ENCODE data around the gene WDPCP.
"Not testable (repeated sequence)": the region's sequence is repeated elsewhere in the genome, so short reads cannot be mapped to it uniquely, and the experiment has no call there.

WDPCP gene

GRCh38 chr2:63287956-63288355, 300.3 kb downstream of the WDPCP start:
- no peak for DNase-seq (ENCODE audit: low read depth, low spot score)
- TF ChIP-seq CTCF (IDR thresholded peaks at IDR 0.05; ENCODE audit: insufficient read depth, low read length, missing control alignments) = no peak
- ChIA-PET CTCF (no interaction called here), POLR2A (no interaction called here)
- no peak overlapping the region for H3K4me3 ChIP-seq (ENCODE audit: low read depth, low read length)

- H3K4me3 ChIP-seq (ENCODE audit: low read depth, low read length); CTCF ChIA-PET; POLR2A ChIA-PET; DNase-seq (ENCODE audit: low read depth, low spot score): not testable (repeated sequence)
Observed at GRCh38 chr2:63286520-63286919, 301.8 kb downstream of the WDPCP start.

GRCh38 chr2:63283273-63283672, 305.0 kb downstream of the WDPCP start:
- ChIA-PET POLR2A (no interaction called here), CTCF (no interaction called here)
- TF ChIP-seq CTCF (IDR thresholded peaks at IDR 0.05; ENCODE audit: insufficient read depth, low read length, missing control alignments) = no peak
- no peak for DNase-seq (ENCODE audit: low read depth, low spot score)
- no peak overlapping the region for H3K4me3 ChIP-seq (ENCODE audit: low read depth, low read length)

GRCh38 chr2:63272560-63272959, 315.7 kb downstream of the WDPCP start:
- no peak for TF ChIP-seq CTCF (IDR thresholded peaks at IDR 0.05; ENCODE audit: insufficient read depth, low read length, missing control alignments)
- H3K4me3 ChIP-seq (ENCODE audit: low read depth, low read length) = no peak overlapping the region
- ChIA-PET POLR2A (no interaction called here), CTCF (no interaction called here)
- DNase-seq (ENCODE audit: low read depth, low spot score) = no peak

- no peak for TF ChIP-seq CTCF (IDR thresholded peaks at IDR 0.05; ENCODE audit: insufficient read depth, low read length, missing control alignments)
- no peak for DNase-seq (ENCODE audit: low read depth, low spot score)
- H3K4me3 ChIP-seq (ENCODE audit: low read depth, low read length) = no peak overlapping the region
- POLR2A ChIA-PET = no interaction called here
- CTCF ChIA-PET = no interaction called here
Observed at GRCh38 chr2:63270717-63271116, 317.6 kb downstream of the WDPCP start.

- ChIA-PET CTCF (no interaction called here), POLR2A (no interaction called here)
- TF ChIP-seq CTCF (IDR thresholded peaks at IDR 0.05; ENCODE audit: insufficient read depth, low read length, missing control alignments) = no peak
Observed at GRCh38 chr2:63268946-63269345, 319.3 kb downstream of the WDPCP start.

GRCh38 chr2:63261137-63261621, 327.1 kb downstream of the WDPCP start:
- ChIA-PET CTCF (no interaction called here), POLR2A (no interaction called here)
- no peak for TF ChIP-seq CTCF (IDR thresholded peaks at IDR 0.05; ENCODE audit: insufficient read depth, low read length, missing control alignments)
- no peak for DNase-seq (ENCODE audit: low read depth, low spot score)
- no peak overlapping the region for H3K4me3 ChIP-seq (ENCODE audit: low read depth, low read length)

More at GRCh38 chr2:63268946-63269345, 319.3 kb downstream of the WDPCP start:
- no peak overlapping the region for H3K4me3 ChIP-seq (ENCODE audit: low read depth, low read length)
- no peak for DNase-seq (ENCODE audit: low read depth, low spot score)
